Heart left ventricle (tissue), 13 donors: ENCODE results near the gene BMAL2.

Experiments used
- POLR2A ChIP-seq, 2 donors: fragments of 450-650 bp; IDR thresholded peaks; one replicate each; pipeline ENCODE4 v1.6.1; 2017; ENCODE audit warnings: antibody characterized with exemption in 2 of 2, mild to moderate bottlenecking in 2 of 2, moderate library complexity in 2 of 2
- TF ChIP-seq, protein P1 (sequence below), 12 donors: fragments of 200-600 bp; sonication (generic) in 4 of 12; IDR thresholded peaks; one replicate each; pipeline versions ENCODE4 v1.5.0 to v1.8.0; 2018 to 2022; ENCODE audit warnings: antibody characterized with exemption in 12 of 12, mild to moderate bottlenecking in 5 of 12
- donor health status: ischemic (EF 13 %, LVEDD 7.1; RV severe dilation, severe dysfunction).
- donor health status: DM: no; HTN: yes; CAD: no.
- donor health status: DM: no; HTN: no; CAD: no.
- donor health status: ischemic (EF 25% LVEDD 6.9; RV normal size, moderate dysfunction).
- donor health status: ischemic (EF 25% LVEDD 5.7; RV mildly dilated, moderate dysfunction).
- donor health status: ischemic (EF 35%, LVEDD 5.7; RV mildly dilated, moderate dysfunction).
- donor health status: nonischemic (EF 11% LVEDD 7.7; RV severe dilation, severe dysfunction).
- donor health status: DM: yes; HTN: yes; CAD: no.
- donor health status: PGD.
- donor health status: ischemic (EF 29% LVEDD 5.4; RV normal size, mild dysfunction).
- donor health status: nonischemic (EF 23%, LVEDD 6.1; RV moderate dilation, normal function).

- TF ChIP-seq, protein P1, sequence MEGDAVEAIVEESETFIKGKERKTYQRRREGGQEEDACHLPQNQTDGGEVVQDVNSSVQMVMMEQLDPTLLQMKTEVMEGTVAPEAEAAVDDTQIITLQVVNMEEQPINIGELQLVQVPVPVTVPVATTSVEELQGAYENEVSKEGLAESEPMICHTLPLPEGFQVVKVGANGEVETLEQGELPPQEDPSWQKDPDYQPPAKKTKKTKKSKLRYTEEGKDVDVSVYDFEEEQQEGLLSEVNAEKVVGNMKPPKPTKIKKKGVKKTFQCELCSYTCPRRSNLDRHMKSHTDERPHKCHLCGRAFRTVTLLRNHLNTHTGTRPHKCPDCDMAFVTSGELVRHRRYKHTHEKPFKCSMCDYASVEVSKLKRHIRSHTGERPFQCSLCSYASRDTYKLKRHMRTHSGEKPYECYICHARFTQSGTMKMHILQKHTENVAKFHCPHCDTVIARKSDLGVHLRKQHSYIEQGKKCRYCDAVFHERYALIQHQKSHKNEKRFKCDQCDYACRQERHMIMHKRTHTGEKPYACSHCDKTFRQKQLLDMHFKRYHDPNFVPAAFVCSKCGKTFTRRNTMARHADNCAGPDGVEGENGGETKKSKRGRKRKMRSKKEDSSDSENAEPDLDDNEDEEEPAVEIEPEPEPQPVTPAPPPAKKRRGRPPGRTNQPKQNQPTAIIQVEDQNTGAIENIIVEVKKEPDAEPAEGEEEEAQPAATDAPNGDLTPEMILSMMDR (IDR thresholded peaks at IDR 0.05) = no peak
- no peak for TF ChIP-seq POLR2A (IDR thresholded peaks at IDR 0.05)
These were observed 15.1 kb downstream of the BMAL2 start for GRCh38 chr12:27347779-27348178.
